Activated CD8-positive, alpha-beta T cell treated with anti-CD3 and anti-CD28 coated beads for 36 hours (primary cell): Measurements from ENCODE around the gene TP53TG3D. TPM values are rescaled to one million over a fixed set of nuclear protein-coding genes. Genes with fewer than 3 reads are reported as not detected.
"Not testable (repeated sequence)": the region's sequence is repeated elsewhere in the genome, so short reads cannot be mapped to it uniquely, and the experiment has no call there.

Experiments
- ATAC-seq: fragments of 200-7000 bp; cut with Tn5 transposase; one replicate; pipeline ENCODE4 v1.10.0; 2021; ENCODE audit warnings: mild to moderate bottlenecking, moderate library complexity
- CTCF ChIA-PET: fragments of 350-600 bp; sonication (Branson Sonifier 250); formaldehyde crosslinking; loops from one replicate; lab custom pipeline; 2021; ENCODE audit warnings: antibody characterized with exemption; lab: Charles Lee
- POLR2A ChIA-PET: fragments of 350-600 bp; sonication (Branson Sonifier 250); formaldehyde crosslinking; loops from one replicate; lab custom pipeline; 2021; ENCODE audit warnings: antibody characterized with exemption; lab: Charles Lee
- DNase-seq: peaks from one replicate; pipeline ENCODE4 v3.0.0-alpha.2; 2020
- H3K27ac Mint-ChIP-seq: one replicate; pipeline ENCODE4 v1.8.0; 2021; ENCODE audit warnings: mild to moderate bottlenecking, mixed read lengths
- H3K27me3 Mint-ChIP-seq: one replicate; pipeline ENCODE4 v1.8.0; 2021; ENCODE audit warnings: mixed read lengths
- H3K36me3 Mint-ChIP-seq: one replicate; pipeline ENCODE4 v1.8.0; 2021; ENCODE audit warnings: low read depth, mixed read lengths
- H3K4me1 Mint-ChIP-seq: one replicate; pipeline ENCODE4 v1.8.0; 2021; ENCODE audit warnings: low read depth, mixed read lengths
- H3K4me3 Mint-ChIP-seq: one replicate; pipeline ENCODE4 v1.8.0; 2021; ENCODE audit warnings: mild to moderate bottlenecking, moderate library complexity, mixed read lengths
- H3K9me3 Mint-ChIP-seq: one replicate; pipeline ENCODE4 v1.8.0; 2021; ENCODE audit warnings: mixed read lengths
- intact Hi-C: fragments of 100-400 bp; cut with micrococcal nuclease; formaldehyde crosslinking; loops from one replicate; pipeline ENCODE4 v1.10.0; 2022
- total RNA-seq, 2 experiments: library from RNA; stranded (reverse); gene quantifications; one replicate each; pipeline ENCODE4 v1.2.3, GENCODE V29; 2021

TP53TG3D gene, protein sequence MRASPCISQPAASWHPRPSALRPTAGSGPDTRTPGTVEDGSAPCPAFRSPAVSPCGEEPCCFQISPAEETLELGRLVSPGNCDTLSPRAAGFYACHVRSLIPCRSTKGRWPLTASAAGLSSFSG
- total RNA-seq: under 1 TPM in 1 of 2 experiments, not detected in 1; 0.36 TPM

DNA sequence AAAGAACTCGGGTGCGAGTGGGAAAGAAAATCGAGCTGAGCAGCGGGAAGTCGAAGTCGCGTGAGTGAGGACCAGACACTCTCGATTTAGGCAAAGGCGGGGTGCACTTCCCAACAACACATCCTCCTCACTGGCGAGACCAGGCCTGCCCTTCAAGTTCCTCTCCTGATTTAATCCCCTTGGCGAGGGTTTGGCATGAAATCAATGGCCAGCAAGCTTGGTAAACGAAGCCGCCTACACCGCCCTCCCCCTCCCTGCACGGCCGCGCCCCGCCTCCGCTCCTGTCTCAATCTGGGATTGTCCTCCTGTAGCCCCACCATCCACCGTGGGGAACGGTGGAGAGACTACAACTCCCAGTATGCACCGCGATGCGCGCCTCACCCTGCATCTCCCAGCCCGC lies at the start of gene TP53TG3D:
Gene TP53TG3D, plus strand, starts transcription at position 301 of the 400 bp plus-strand sequence. Its CDS starts 68 bp downstream, at position 369.
- H3K9me3 Mint-ChIP-seq, CTCF ChIA-PET, H3K4me3 Mint-ChIP-seq, ATAC-seq, intact Hi-C loops, H3K36me3 Mint-ChIP-seq, DNase-seq, H3K4me1 Mint-ChIP-seq, H3K27ac Mint-ChIP-seq, H3K27me3 Mint-ChIP-seq, POLR2A ChIA-PET: not testable (repeated sequence)

DNA sequence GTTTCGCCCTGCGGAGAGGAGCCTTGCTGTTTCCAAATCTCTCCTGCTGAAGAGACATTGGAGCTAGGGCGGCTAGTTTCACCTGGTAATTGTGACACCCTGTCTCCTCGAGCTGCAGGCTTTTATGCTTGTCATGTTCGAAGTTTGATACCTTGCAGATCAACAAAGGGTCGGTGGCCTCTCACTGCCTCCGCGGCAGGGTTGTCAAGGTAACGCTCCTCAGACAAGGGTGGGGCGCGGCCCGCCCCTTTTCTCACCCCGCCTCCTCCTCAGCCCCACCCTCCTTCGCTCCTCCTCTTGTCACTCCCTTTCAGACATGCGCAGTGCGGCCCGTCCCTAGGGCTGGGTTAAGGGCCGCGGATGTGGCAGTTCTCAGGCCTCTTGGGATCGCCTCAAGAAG lies 421 bp downstream of the TP53TG3D start:
- POLR2A ChIA-PET, H3K4me3 Mint-ChIP-seq, H3K27me3 Mint-ChIP-seq, H3K9me3 Mint-ChIP-seq, H3K36me3 Mint-ChIP-seq, intact Hi-C loops, CTCF ChIA-PET, H3K27ac Mint-ChIP-seq, ATAC-seq, H3K4me1 Mint-ChIP-seq: not testable (repeated sequence)
- DNase-seq: peak; percentile 13

DNA sequence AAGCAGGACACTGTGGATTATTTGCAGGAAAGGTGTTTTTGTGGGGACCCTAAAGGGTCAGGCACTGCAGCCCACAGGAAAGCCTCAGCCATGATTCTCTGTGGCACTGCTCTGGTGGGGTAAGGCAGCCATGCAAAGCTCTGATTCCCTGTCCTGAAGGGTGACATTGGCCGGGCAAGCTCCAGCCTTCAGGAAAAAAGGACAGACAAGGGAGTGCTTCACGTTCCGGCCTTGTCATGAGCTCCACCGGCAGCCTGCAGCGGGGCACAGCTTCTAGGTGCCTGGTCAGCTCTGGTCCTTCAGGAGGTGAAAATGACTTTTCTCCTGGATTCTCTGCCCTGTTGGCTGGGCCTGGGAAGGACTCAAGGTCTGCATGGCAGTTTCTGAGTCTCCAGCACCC lies 8.4 kb downstream of the TP53TG3D start:
- H3K27me3 Mint-ChIP-seq, DNase-seq, CTCF ChIA-PET, POLR2A ChIA-PET, ATAC-seq, H3K36me3 Mint-ChIP-seq, H3K9me3 Mint-ChIP-seq, H3K4me3 Mint-ChIP-seq, H3K4me1 Mint-ChIP-seq, intact Hi-C loops, H3K27ac Mint-ChIP-seq: not testable (repeated sequence)

DNA sequence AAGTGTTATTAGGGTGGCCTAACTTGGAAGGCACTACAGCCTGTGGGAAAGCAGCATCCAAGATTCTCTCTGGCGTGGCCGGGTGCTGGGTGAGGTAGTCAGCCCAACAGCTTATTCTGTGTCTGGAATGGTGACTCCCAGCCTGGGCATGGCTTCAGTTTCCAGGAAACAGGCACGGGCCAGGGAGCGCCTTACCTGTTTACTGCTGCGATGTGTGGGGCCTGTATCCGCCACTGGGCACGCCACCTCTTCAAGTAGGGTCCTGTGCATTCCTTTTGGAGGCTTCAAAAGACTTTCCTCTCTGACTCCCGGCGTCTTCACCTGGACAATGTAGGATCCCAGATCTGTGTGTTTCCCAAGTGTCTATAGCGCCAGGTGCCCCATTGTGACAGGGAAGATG lies 10.5 kb downstream of the TP53TG3D start:
- intact Hi-C loops, H3K36me3 Mint-ChIP-seq, H3K4me3 Mint-ChIP-seq, H3K27ac Mint-ChIP-seq, DNase-seq, ATAC-seq, H3K27me3 Mint-ChIP-seq, H3K9me3 Mint-ChIP-seq, POLR2A ChIA-PET, CTCF ChIA-PET, H3K4me1 Mint-ChIP-seq: not testable (repeated sequence)

DNA sequence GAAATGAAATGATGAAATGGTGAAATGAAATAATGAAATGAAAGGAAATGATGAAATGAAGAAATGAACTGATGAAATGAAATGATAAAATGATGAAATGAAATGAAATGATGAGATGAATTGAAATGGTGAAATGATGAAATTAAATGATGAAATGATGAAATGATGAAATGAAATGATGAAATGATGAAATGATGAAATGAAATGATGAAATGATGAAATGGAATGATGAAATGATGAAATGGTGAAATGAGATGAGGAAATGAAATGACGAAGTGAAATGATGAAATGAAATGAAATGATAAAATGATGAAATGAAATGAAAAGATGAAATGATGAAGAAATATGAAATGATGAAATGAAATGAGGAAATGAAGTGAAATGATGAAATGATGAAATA lies 28.8 kb downstream of the TP53TG3D start:
- H3K27me3 Mint-ChIP-seq, H3K27ac Mint-ChIP-seq, CTCF ChIA-PET, intact Hi-C loops, DNase-seq, H3K36me3 Mint-ChIP-seq, H3K4me3 Mint-ChIP-seq, H3K9me3 Mint-ChIP-seq, ATAC-seq, POLR2A ChIA-PET, H3K4me1 Mint-ChIP-seq: not testable (repeated sequence)

DNA sequence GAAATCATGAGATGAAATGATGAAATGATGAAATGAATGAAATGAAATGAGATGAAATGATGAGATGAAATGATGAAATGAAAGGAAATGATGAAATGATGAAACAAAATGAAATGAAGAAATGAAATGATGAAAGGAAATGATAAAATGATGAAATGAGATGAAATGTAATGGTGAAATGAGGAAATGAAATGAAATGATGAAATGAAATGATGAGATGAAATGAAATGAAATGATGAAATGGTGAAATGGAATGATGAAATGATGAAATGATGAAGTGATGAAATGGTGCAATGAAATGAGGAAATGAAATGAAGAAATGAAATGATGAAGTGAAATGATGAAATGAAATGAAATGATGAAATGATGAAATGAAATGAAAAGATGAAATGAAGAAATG lies 29.9 kb downstream of the TP53TG3D start:
- H3K4me3 Mint-ChIP-seq, H3K36me3 Mint-ChIP-seq, ATAC-seq, POLR2A ChIA-PET, CTCF ChIA-PET, intact Hi-C loops, H3K9me3 Mint-ChIP-seq, DNase-seq, H3K27ac Mint-ChIP-seq, H3K4me1 Mint-ChIP-seq, H3K27me3 Mint-ChIP-seq: not testable (repeated sequence)

DNA sequence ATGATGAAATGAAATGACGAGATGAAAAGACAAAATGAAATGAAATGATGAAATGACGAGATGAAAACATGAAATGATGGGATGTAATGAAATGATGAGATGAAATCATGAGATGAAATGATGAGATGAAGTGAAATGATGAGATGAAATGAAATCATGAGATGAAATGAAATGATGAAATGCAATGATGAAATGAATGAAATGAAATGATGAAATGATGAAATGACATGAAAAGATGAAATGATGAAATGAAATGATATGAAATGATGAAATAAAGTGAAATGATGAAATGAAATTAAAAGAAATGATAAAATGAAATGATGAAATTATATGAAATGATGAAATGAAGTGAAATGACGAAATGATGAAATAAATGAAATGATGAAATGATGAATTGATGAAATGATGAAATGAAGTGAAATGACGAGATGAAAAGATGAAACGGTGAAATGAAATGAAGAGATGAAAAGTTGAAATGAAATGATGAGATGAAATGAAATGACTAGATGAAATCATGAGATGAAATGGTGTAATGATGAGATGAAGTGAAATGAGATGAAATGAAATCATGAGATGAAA lies 30.9 kb downstream of the TP53TG3D start:
- POLR2A ChIA-PET, CTCF ChIA-PET, intact Hi-C loops, ATAC-seq, H3K36me3 Mint-ChIP-seq, DNase-seq, H3K4me3 Mint-ChIP-seq, H3K9me3 Mint-ChIP-seq, H3K27me3 Mint-ChIP-seq, H3K27ac Mint-ChIP-seq, H3K4me1 Mint-ChIP-seq: not testable (repeated sequence)

DNA sequence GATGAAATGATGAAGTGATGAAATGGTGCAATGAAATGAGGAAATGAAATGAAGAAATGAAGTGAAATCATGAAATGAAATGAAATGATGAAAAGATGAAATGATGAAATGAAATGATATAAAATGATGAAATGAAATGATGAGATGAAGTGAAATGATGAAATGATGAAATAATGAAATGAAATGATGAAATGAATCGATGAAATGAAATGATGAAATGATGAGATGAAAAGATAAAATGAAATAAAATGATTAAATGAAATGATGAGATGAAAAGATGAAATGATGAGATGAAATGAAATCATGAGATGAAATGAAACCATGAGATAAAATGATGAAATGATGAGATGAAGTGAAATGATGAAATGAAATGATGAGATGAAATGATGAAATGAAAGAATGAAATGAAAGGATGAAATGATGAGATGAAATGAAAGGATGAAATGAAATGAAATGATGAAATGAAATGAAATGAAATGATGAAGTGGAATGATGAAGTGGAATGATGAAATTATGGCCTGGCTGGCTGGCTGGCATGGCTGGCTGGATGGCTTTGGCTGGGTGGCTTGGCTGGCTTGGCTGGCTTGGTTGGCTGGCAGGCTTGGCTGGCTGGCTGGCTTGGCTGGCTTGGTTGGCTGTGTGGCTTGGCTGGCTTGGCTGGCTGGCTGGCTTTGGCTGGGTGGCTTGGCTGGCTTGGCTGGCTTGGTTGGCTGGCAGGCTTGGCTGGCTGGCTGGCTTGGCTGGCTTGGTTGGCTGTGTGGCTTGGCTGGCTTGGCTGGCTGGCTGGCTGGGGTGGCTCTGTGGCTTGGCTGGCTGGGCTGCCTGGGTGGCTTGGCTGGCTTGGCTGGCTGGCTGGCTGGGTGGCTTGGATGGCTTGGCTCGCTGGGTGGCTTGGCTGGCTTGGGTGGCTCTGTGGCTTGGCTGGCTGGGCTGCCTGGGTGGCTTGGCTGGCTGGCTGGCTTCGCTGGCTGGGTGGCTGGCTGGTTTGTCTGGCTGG lies 32.0 kb downstream of the TP53TG3D start:
- H3K4me3 Mint-ChIP-seq, H3K9me3 Mint-ChIP-seq, ATAC-seq, H3K27ac Mint-ChIP-seq, H3K36me3 Mint-ChIP-seq, intact Hi-C loops, POLR2A ChIA-PET, CTCF ChIA-PET, H3K27me3 Mint-ChIP-seq, H3K4me1 Mint-ChIP-seq: not testable (repeated sequence)
- DNase-seq: peak; percentile 9

DNA sequence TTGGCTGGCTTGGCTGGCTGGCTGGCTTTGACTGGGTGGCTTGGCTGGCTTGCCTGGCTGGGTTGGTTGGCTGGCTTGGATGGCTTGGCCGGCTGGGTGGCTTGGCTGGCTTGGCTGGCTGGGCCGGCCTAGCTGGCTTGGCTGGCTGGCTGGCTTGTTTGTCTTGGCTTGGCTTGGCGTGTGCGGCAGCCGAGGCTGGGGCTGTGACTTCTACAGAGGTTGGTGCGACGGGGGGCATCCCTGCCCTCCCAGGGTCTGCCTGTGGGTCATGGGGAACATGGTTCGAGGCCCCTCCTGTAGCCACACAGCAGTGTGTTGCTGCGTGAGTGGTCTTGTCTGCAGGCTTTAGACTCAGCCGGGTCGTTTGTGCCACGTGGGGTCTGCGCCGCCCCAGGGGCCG lies 33.1 kb downstream of the TP53TG3D start:
- DNase-seq, ATAC-seq, H3K4me1 Mint-ChIP-seq, H3K27me3 Mint-ChIP-seq, POLR2A ChIA-PET, H3K9me3 Mint-ChIP-seq, CTCF ChIA-PET, H3K27ac Mint-ChIP-seq, intact Hi-C loops, H3K36me3 Mint-ChIP-seq, H3K4me3 Mint-ChIP-seq: not testable (repeated sequence)

DNA sequence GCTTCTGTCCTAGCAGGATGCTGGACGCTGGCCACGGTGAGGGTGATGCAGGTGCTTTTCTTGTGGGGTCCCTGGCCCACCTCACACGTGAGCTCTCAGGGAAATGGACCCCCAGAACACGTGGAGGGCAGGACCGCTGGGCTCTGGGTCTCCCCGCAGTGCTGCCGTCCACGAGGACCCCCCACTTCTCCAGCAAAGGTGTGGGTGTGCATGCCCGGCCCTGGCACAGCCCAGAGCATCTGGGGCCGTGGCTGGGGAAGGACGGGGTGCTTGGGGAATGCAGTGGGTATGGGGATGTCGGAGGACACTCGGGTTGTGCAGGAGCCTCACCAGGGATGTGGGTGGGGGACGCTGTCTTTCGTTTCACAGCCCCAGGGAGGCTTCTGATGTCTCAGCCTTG lies 34.7 kb downstream of the TP53TG3D start:
- H3K4me3 Mint-ChIP-seq, intact Hi-C loops, CTCF ChIA-PET, H3K27ac Mint-ChIP-seq, POLR2A ChIA-PET, H3K9me3 Mint-ChIP-seq, ATAC-seq, H3K36me3 Mint-ChIP-seq, DNase-seq, H3K4me1 Mint-ChIP-seq, H3K27me3 Mint-ChIP-seq: not testable (repeated sequence)

DNA sequence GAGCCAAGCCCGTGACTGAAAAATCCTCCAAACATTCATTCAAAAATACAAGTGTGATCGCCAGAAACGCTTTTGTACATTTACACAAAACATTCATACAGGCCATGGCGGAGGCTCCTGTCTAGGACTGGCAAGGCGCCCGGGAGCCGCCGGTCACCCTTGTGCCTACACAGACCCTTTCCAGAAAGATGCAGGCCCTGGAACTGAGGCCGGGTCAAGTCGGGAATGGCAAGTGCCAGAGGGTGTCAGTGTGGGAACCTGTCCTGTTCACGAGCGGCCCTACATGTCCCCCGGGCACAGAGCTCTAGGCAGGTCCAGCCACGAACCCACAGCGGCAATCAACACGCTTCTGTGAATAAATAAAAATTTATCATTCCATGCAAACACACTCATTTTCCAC lies 36.1 kb downstream of the TP53TG3D start:
- DNase-seq, intact Hi-C loops, H3K27me3 Mint-ChIP-seq, H3K9me3 Mint-ChIP-seq, H3K36me3 Mint-ChIP-seq, H3K4me3 Mint-ChIP-seq, H3K4me1 Mint-ChIP-seq, CTCF ChIA-PET, POLR2A ChIA-PET, H3K27ac Mint-ChIP-seq, ATAC-seq: not testable (repeated sequence)

DNA sequence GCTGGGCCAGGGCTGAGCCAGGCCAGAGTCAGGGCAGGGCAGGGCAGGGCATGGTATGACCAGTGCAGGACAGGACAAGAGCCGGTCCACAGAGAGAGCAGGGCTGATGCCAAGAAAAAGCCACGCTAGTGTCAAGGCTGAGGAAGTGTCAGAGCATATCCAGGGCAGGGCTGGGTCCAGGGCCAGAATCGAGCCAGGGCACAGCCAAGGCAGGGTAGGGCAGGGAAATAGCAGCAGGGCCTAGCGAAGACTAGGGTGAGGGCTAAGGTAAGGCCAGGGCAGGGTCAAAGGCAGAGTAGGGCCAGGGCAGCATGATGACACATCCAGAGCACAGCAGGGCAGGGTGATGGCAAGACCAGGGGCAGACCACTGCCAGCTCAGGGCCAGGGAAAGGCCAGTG lies 49.7 kb downstream of the TP53TG3D start:
- H3K27me3 Mint-ChIP-seq: not testable (repeated sequence)

More for the DNA sequence above, 49.7 kb downstream of the TP53TG3D start:
- POLR2A ChIA-PET, CTCF ChIA-PET, H3K36me3 Mint-ChIP-seq, DNase-seq, ATAC-seq, H3K27ac Mint-ChIP-seq, H3K4me3 Mint-ChIP-seq, H3K9me3 Mint-ChIP-seq, intact Hi-C loops, H3K4me1 Mint-ChIP-seq: not testable (repeated sequence)
